HG02852 (cell line): ENCODE measurements around the gene MTHFD1L.
"Not testable (repeated sequence)": the region's sequence is repeated elsewhere in the genome, so short reads cannot be mapped to it uniquely, and the experiment has no call there.

Experiments
- ATAC-seq: cut with Tn5 transposase; IDR thresholded peaks from one replicate; pipeline ENCODE4 v1.9.1; 2021; ENCODE audit warnings: mild to moderate bottlenecking, moderate library complexity; ENCODE audit not compliant: unreplicated experiment

Gene MTHFD1L

DNA sequence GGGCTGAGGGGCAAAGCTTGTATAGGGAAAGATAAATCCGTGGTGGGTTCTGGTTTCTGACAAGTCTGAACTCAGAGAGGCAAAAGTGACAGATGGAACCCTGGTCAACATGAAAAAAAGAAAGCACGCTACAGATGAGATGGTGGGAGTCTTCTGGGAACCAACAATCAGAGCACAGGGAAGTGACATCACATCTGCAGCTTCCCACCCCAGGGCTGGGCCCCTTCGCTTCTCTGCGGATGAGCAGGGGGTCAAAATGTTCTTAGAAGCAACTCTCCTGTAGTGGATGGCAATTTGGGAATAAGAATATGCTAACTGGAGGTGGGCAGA, 245.0 kb downstream of the MTHFD1L start:
- no peak for ATAC-seq

DNA sequence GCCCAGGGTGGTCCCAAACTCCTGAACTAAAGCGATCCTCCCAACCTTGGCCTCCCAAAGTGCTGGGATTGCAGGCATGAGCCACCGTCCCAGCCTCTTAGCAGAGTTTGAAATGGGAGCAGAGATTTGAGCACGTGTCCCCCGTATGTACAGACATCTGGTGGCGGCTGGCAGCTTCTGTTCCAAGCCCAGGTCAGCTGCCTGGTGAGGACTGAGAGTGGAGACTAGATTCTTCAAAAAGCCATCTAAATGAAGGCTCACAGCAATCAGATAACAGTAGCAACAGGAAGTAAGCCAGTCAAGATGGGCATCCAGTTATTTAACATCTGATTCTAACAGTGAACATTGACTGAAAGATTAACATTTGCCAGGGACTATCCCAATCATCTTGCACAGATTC, 246.2 kb downstream of the MTHFD1L start:
- no peak for ATAC-seq

DNA sequence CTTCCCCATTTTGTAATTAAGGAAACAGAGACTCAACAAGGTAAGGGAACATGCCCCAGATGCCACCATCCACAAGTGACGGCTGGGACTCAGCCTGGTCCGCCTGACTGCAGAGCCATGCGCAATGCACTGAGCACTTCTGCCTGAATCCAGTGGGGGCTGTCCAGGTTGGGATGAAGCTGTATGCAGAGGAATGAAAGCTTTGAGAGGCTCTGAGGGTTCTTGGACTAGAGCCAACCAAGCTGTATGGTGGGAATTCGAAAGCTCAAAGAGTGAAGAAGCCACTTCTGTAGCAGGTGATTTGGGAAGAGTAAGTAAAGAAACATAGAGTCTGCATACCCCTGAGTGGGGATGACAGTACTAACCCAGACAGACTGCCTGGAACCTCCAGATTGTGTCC, 246.6 kb downstream of the MTHFD1L start:
- ATAC-seq = no peak

DNA sequence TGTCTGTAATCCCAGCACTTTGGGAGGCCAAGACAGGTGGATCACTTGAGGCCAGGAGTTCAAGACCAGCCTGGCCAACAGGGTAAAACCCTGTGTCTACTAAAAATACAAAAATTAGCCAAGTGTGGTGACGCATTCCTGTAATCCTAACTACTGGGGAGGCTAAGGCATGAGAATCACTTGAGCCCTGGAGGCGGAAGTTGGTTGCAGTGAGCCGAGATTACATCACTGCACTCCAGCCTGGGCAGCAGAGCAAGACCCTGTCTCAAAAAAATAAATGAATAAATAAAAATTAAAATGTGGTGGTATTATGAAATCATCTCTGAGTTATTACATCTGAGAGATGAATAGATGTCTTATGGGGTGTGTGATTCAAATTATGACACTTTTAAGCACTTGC, 247.4 kb downstream of the MTHFD1L start:
- ATAC-seq = not testable (repeated sequence)

DNA sequence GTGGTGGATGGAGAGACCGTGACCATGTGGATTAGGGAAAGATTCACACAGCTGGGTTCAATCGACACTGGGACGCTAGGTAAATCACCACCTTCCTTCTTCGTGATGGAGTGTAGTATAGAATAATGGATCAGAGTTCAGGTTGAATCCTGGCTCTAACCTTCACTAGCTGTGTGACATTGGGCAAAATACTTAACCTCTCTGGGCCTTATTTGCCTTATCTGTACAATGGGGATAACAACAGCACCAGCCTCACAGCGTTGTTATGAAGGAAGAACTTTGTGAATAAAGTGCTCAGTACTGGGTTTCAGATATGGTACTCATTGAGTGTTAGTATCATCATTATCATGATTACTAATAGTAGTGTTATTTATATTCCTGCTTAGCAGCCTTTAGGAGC, 248.1 kb downstream of the MTHFD1L start:
- no peak for ATAC-seq

DNA sequence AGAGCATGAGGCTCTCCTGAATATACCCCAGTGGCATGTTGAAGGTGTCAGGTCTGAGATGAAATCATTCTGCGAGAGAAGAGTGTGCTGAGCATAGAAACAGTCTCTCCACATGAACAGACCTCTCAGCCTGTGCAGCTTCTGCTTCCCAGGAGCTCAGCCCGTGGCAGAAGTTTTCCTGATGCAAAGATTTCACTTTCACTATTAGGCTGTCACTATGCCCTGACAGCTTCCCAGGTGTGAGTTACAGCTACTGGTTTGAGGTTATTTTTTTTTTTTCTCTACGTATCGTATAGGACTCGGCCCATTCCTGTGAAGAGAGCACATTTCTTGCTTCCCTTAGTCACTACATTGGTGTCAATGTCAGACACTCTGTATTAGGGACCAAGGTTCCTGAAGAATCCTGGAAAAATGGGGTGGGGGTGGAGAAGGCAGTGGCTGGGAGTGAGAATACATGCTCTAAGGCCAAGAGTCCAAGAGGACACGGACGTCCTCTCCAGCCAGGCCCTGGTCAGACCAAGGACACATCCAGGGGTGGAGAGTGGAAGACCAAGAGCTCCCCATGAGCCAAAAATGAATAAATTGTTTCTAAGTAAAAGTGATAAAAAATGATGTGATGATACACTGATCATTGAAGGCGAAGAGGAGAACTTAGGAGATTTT, 253.1 kb downstream of the MTHFD1L start:
- ATAC-seq = no peak

- ATAC-seq = no peak
Measured at GRCh38 chr6:151119823-151120524, 254.5 kb downstream of the MTHFD1L start.

DNA sequence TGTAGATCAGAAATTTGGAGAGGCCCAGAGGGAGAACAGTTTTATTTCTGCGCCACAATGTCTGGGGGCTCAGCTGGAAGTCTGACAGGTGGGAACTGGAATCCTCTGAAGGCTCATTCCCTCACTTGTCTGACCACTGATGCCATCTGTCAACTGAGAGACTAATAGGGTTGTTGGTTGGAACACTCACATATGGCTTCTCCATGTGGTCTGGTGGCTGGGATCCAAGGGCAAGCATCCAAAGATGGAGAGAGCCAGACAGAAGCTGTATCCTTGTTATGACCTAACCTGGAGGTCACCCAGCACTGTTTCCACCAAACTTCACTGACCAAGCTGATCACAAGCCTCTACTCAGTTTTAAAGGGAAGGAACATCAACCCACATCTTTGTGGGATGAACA, 256.4 kb downstream of the MTHFD1L start:
- ATAC-seq = no peak

- ATAC-seq = not testable (repeated sequence)
Measured at GRCh38 chr6:151123641-151124040, 258.1 kb downstream of the MTHFD1L start.

DNA sequence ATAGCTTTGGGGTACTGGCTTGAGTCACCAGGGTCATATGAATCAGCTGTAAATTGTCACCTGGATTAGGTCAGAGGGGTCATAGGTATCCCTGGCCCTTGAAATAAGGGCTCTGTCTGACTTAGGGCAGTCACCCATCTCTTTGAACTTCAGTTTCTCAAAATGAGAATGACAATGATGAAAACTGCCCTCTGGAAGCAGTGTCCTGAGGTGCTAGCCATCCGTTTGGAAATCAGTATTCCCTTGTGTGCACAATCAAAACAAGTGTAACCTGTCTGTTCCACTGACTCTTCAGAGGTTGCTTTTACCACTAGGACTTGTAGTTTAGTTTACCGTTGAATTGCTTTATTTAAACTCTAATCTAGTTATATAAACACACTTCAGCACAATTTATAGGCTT, 259.7 kb downstream of the MTHFD1L start:
- not testable (repeated sequence) for ATAC-seq

DNA sequence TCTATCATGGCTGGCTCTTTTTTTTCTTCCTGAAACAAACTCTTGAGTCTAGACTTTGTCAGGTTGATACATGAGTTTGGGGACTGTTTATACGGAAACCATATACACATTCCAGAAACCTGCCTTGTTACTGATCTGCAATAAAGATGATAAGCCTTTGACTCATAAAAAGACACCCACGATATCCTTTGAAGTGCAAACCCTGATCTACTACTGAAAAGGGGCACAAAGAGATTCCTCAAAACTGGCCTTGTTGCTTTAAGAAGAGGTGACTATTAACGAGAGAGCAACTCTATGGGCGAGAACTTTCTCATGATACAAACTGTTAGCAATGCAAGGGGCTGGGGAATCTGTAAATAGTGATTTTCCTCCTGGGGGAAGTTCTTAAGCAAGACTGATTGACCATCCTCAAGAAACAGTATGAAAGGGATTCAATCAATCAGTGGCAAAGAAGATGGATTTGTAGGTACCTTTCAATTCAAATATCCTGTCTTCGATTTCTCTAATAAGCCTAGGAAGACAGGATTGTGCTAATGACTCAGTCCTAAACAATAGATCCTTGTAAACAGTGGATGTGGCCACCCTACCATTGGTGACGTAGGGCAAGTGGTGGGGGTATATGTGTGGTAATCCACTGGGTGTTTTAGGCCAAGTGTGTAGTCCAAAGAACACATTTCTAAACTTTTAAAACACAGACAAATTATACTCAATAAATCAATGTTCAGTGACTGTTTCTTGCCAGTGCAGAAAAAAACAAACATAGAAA, 260.3 kb downstream of the MTHFD1L start:
- ATAC-seq = not testable (repeated sequence)

- ATAC-seq = not testable (repeated sequence)
Measured at GRCh38 chr6:151126417-151126724, 260.9 kb downstream of the MTHFD1L start.

DNA sequence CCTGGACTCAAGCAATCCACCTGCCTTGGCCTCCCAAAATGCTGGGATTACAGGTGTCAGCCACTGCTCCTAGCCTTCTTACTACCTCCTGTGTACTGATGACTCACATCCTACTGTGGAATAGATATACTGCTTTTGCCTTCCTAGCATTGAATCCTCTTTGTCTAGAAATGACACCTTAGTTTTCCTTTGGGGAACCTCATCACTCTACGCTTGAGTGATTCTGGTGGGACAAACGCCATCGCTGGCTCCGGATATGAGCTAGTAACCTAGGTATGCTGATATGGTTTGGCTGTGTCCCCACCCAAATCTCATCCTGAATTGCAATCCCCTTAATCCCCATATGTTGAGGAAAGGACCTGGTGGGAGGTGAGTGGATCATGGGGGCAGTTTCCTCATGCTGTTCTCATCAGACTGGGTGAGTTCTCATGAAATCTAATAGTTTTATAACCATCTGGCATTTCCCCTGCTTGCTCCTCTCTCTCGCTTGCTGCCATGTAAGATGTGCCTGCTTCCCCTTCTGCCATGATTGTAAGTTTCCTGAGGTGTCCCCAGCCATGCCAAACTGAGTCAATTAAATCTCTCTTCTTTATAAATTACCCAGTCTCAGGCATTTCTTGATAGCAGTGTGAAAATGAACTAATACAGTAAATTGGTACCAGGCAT, 261.8 kb downstream of the MTHFD1L start:
- ATAC-seq = not testable (repeated sequence)

- ATAC-seq = no peak
Measured at GRCh38 chr6:151128763-151129370, 263.4 kb downstream of the MTHFD1L start.

GRCh38 chr6:151130329-151130728, 264.8 kb downstream of the MTHFD1L start:
- no peak for ATAC-seq

GRCh38 chr6:151131324-151132007, 266.0 kb downstream of the MTHFD1L start:
- no peak for ATAC-seq

- no peak for ATAC-seq
Measured at GRCh38 chr6:151136141-151136755, 270.7 kb downstream of the MTHFD1L start.

- no peak for ATAC-seq
Measured at GRCh38 chr6:151137542-151137941, 272.0 kb downstream of the MTHFD1L start.

GRCh38 chr6:151139524-151139923, 274.0 kb downstream of the MTHFD1L start:
- ATAC-seq = no peak

DNA sequence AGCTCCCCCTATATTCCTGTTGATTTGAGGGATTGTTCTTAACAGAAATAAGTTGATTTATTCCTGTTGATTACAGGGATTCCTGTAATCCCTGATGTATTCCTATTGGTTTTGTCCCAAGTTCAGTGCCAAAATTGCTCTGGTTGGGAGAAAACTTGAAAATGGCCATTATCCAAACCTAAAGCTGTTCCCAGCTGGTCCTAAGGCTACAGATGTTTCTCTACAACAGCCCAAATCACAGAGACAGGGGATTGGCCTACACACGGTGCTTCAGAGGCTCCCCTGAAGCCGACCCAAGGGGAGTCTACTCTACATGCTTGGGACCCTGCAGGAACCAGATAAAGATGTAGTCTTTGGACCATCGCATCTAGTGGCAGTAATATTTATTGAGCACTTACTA, 275.3 kb downstream of the MTHFD1L start:
- no peak for ATAC-seq
